Esophagus muscularis mucosa (tissue), 3 donors: Measurements from ENCODE around the gene TNS1.

Source experiments
- POLR2A ChIP-seq: fragments of 450-650 bp; IDR thresholded peaks from one replicate; pipeline ENCODE4 v1.6.1; 2017; ENCODE audit warnings: antibody characterized with exemption, moderate library complexity, mild to moderate bottlenecking, low read depth
- TF ChIP-seq, protein P1 (sequence below), 3 experiments: fragments of 200-600 bp in 2 of 3; fragments of 450-650 bp in 1 of 3; sonication (generic) in 2 of 3; IDR thresholded peaks; one replicate each; pipeline ENCODE4 v1.5.1; 2017 to 2019; ENCODE audit warnings: antibody characterized with exemption in 3 of 3, mild to moderate bottlenecking in 2 of 3, moderate library complexity in 1 of 3

DNA sequence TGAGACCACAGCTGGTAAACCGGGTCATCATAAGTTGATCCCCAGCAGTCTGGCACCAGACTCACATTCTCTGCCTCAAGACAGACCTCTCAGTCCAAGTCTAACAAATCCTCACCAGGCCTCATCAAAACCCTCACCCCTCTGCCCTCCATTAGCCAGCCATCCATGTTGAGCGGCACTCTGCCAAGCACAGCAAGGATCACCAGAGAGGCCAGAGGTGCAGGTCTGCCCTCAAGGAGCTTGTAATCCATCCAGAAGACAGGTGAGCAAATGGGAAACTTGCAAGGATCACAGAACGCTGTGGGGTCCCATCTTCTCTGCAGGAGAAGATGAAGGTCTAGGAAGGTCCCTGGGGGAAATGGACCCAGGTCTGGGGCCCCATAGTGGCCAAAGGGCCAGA is 63.6 kb downstream of the TNS1 start:
- TF ChIP-seq POLR2A = no peak
- TF ChIP-seq, protein P1, sequence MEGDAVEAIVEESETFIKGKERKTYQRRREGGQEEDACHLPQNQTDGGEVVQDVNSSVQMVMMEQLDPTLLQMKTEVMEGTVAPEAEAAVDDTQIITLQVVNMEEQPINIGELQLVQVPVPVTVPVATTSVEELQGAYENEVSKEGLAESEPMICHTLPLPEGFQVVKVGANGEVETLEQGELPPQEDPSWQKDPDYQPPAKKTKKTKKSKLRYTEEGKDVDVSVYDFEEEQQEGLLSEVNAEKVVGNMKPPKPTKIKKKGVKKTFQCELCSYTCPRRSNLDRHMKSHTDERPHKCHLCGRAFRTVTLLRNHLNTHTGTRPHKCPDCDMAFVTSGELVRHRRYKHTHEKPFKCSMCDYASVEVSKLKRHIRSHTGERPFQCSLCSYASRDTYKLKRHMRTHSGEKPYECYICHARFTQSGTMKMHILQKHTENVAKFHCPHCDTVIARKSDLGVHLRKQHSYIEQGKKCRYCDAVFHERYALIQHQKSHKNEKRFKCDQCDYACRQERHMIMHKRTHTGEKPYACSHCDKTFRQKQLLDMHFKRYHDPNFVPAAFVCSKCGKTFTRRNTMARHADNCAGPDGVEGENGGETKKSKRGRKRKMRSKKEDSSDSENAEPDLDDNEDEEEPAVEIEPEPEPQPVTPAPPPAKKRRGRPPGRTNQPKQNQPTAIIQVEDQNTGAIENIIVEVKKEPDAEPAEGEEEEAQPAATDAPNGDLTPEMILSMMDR (IDR thresholded peaks at IDR 0.05) = no peak
